Epithelial cell of esophagus (primary cell): ENCODE results near the gene BCCIP.

ENCODE experiments used
- DNase-seq: peaks from one replicate; pipeline ENCODE4 v3.0.0; 2010; ENCODE audit warnings: low read depth
- H3K4me3 ChIP-seq: 2 replicates; pipeline ENCODE4 v1.5.1; 2011; ENCODE audit warnings: mild to moderate bottlenecking, low read length, control low read depth
- CTCF ChIP-seq: IDR thresholded peaks from 2 replicates; pipeline ENCODE4 v1.5.1; 2011; ENCODE audit warnings: low read depth, mild to moderate bottlenecking, low read length, control low read depth, inconsistent platforms; ENCODE audit not compliant: insufficient read depth; ENCODE audit errors: missing control alignments

Gene BCCIP

GRCh38 chr10:125852487-125852886 lies 29.1 kb downstream of the BCCIP start:
- TF ChIP-seq CTCF, result no peak
- H3K4me3 ChIP-seq, result no peak overlapping the region
- no peak for DNase-seq

- no peak for TF ChIP-seq CTCF
- H3K4me3 ChIP-seq, result no peak overlapping the region
- no peak for DNase-seq
Measured at GRCh38 chr10:125857185-125857760, 33.9 kb downstream of the BCCIP start.

GRCh38 chr10:125859128-125859817 lies 35.9 kb downstream of the BCCIP start:
- H3K4me3 ChIP-seq, result no peak overlapping the region
- no peak for DNase-seq
- TF ChIP-seq CTCF, result no peak

GRCh38 chr10:125865120-125865519 lies 41.8 kb downstream of the BCCIP start:
- no peak for DNase-seq
- no peak overlapping the region for H3K4me3 ChIP-seq
- no peak for TF ChIP-seq CTCF

GRCh38 chr10:125866421-125867029 lies 43.2 kb downstream of the BCCIP start:
- no peak for TF ChIP-seq CTCF
- no peak overlapping the region for H3K4me3 ChIP-seq
- peak; percentile 75 for DNase-seq

GRCh38 chr10:125868372-125868975 lies 45.1 kb downstream of the BCCIP start:
- H3K4me3 ChIP-seq, result no peak overlapping the region
- peak; percentile 92 for TF ChIP-seq CTCF
- peak; percentile 78 for DNase-seq
